Hepatocyte (in vitro differentiated cells): ENCODE measurements around the gene COA3. TPM values are rescaled to one million over a fixed set of nuclear protein-coding genes. Genes with fewer than 3 reads are reported as not detected.

Experiments used
- DNase-seq: peaks from one replicate; pipeline ENCODE4 v3.0.0-alpha.2; 2016; ENCODE audit warnings: low spot score
- H2AFZ ChIP-seq: fragments of 200-600 bp; sonication (generic); 2 replicates; pipeline ENCODE4 v1.6.0; 2016; ENCODE audit warnings: antibody characterized with exemption, mild to moderate bottlenecking
- H3K27ac ChIP-seq: fragments of 200-600 bp; sonication (generic); 2 replicates; pipeline ENCODE4 v1.5.1; 2016; ENCODE audit warnings: mild to moderate bottlenecking
- H3K27me3 ChIP-seq: fragments of 200-600 bp; sonication (generic); 2 replicates; pipeline ENCODE4 v1.6.1; 2016
- H3K36me3 ChIP-seq: fragments of 200-600 bp; sonication (generic); replicated peaks from 2 replicates; pipeline ENCODE4 v1.5.1; 2016; ENCODE audit warnings: low read depth; ENCODE audit not compliant: insufficient read depth
- H3K4me1 ChIP-seq: fragments of 200-600 bp; sonication (generic); 2 replicates; pipeline ENCODE4 v1.5.1; 2016; ENCODE audit warnings: mild to moderate bottlenecking, moderate library complexity; ENCODE audit not compliant: insufficient read depth
- H3K4me2 ChIP-seq: fragments of 200-600 bp; sonication (generic); 2 replicates; pipeline ENCODE4 v1.6.0; 2016
- H3K4me3 ChIP-seq: fragments of 200-600 bp; sonication (generic); 2 replicates; pipeline ENCODE4 v1.5.1; 2016; ENCODE audit warnings: mild to moderate bottlenecking
- H3K79me2 ChIP-seq: fragments of 200-600 bp; sonication (generic); 2 replicates; pipeline ENCODE4 v1.6.0; 2017; ENCODE audit warnings: mild to moderate bottlenecking
- H3K9me2 ChIP-seq: fragments of 200-600 bp; sonication (generic); replicated peaks from 2 replicates; pipeline ENCODE4 v1.6.0; 2017; ENCODE audit warnings: mild to moderate bottlenecking; ENCODE audit not compliant: insufficient read depth
- H3K9me3 ChIP-seq: fragments of 200-600 bp; sonication (generic); 2 replicates; pipeline ENCODE4 v1.5.1; 2016; ENCODE audit warnings: low read depth, mild to moderate bottlenecking
- H4K20me1 ChIP-seq: fragments of 200-600 bp; sonication (generic); 2 replicates; pipeline ENCODE4 v1.6.0; 2016; ENCODE audit warnings: mild to moderate bottlenecking; ENCODE audit not compliant: insufficient read depth, poor library complexity, severe bottlenecking
- CTCF ChIP-seq: fragments of 200-600 bp; sonication (generic); IDR thresholded peaks from 2 replicates; pipeline ENCODE4 v1.5.1; 2016; ENCODE audit warnings: antibody characterized with exemption, mild to moderate bottlenecking; ENCODE audit not compliant: poor library complexity
- EZH2 ChIP-seq: fragments of 200-600 bp; sonication (generic); IDR thresholded peaks from 2 replicates; pipeline ENCODE4 v1.6.1; 2016; ENCODE audit warnings: antibody characterized with exemption, mild to moderate bottlenecking, borderline replicate concordance
- EZH2phosphoT487 ChIP-seq: fragments of 200-600 bp; sonication (generic); IDR thresholded peaks from one replicate; pipeline ENCODE4 v1.6.1; 2018; ENCODE audit warnings: antibody characterized with exemption, mild to moderate bottlenecking, low read depth, moderate library complexity; ENCODE audit not compliant: unreplicated experiment, severe bottlenecking
- WGBS: methylation state at CpG from one replicate; pipeline ENCODE4 v1.1.6; 2016; ENCODE audit warnings: low lambda C conversion rate; ENCODE audit errors: missing lambda C conversion rate; 5-methylcytosine and 5-hydroxymethylcytosine counted together
- polyA plus RNA-seq: library from polyadenylated mRNA; unstranded; fragments of >200 nt; fragmentation: Nextera tagmentation; extraction: Ambion mirVana; gene quantifications from 2 replicates; pipeline ENCODE4 v1.2.1, GENCODE V29; 2016
- total RNA-seq: library from RNA; depleted of rRNA; stranded (reverse); fragments of >200 nt; gene quantifications from 2 replicates; pipeline ENCODE4 v1.2.3, GENCODE V29; 2014

The COA3 gene
- total and polyA plus RNA-seq, 2 experiments from 2014 or later = 117 to 252 TPM

DNA sequence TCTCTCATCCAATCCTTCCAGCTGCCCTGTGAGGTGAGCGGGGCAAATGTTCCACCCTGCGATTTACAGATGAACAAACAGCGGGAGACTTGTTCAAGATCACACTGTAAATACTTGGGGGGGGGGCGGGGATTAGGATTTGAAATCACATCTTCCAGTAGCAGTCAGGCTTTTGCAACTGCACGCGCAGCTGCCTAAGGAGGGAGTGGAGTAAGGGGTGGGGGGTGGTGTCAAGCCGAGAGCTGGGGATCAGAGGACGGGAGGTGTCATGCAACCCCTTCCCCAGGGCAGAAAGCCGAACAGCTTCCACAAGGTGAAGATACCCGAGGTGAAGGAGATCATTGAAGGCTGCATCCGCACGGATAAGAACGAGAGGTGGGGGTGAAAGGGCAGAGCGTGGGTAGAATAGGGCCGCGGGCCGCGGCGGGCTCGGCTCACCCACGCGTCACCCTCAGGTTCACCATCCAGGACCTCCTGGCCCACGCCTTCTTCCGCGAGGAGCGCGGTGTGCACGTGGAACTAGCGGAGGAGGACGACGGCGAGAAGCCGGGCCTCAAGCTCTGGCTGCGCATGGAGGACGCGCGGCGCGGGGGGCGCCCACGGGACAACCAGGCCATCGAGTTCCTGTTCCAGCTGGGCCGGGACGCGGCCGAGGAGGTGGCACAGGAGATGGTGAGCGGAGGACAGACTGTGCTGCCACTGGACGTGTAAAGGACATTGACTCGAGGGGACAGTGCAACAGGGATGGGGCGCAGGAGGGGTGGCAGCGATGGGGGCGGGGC is 13.5 kb downstream of the COA3 start:
- H3K27me3 ChIP-seq = peaks cover 11% of the 10 kb centered on the region
- no peak for TF ChIP-seq CTCF
- no peak for TF ChIP-seq EZH2
- no peak for TF ChIP-seq EZH2phosphoT487
- H2AFZ ChIP-seq = no peak overlapping the region

DNA sequence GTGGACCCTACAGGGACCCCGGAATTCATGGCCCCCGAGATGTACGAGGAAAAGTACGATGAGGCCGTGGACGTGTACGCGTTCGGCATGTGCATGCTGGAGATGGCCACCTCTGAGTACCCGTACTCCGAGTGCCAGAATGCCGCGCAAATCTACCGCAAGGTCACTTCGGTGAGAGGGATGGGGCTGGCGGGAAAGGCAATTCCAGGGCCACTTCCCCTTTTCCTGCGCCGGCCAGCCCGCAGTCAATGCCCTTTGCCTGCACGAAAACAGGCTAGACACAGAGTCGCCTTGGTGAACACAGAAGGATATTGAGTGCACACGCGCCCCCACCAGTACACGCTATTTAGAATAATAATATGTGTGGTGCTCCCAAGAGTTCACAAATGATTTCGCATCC is 14.1 kb downstream of the COA3 start:
- Histone ChIP-seq H3K79me2 (no peaks in the 10 kb centered on the region), H2AFZ (no peak overlapping the region), H3K9me2 (no peaks in the 10 kb centered on the region), H4K20me1 (no peaks in the 10 kb centered on the region), H3K27me3 (peaks cover 11% of the 10 kb centered on the region), H3K36me3 (no peaks in the 10 kb centered on the region), H3K4me3 (no peak overlapping the region), H3K27ac (no peak overlapping the region), H3K4me2 (no peak overlapping the region), H3K9me3 (no peaks in the 10 kb centered on the region), H3K4me1 (peaks cover 17% of the 10 kb centered on the region)
- no peak for DNase-seq
- WGBS = 97% methylated on average over 25 of the region's 25 CpGs
- no peak for TF ChIP-seq EZH2phosphoT487
- TF ChIP-seq EZH2 = no peak
- no peak for TF ChIP-seq CTCF

More for the DNA sequence above, 13.5 kb downstream of the COA3 start:
- Histone ChIP-seq H3K4me3 (no peak overlapping the region), H3K27ac (no peak overlapping the region), H4K20me1 (no peaks in the 10 kb centered on the region), H3K4me1 (peaks cover 16% of the 10 kb centered on the region), H3K9me2 (no peaks in the 10 kb centered on the region), H3K9me3 (no peaks in the 10 kb centered on the region), H3K4me2 (no peak overlapping the region), H3K79me2 (no peaks in the 10 kb centered on the region), H3K36me3 (no peaks in the 10 kb centered on the region)
- DNase-seq = no peak
- 95% methylated on average over 52 of the region's 52 CpGs for WGBS

DNA sequence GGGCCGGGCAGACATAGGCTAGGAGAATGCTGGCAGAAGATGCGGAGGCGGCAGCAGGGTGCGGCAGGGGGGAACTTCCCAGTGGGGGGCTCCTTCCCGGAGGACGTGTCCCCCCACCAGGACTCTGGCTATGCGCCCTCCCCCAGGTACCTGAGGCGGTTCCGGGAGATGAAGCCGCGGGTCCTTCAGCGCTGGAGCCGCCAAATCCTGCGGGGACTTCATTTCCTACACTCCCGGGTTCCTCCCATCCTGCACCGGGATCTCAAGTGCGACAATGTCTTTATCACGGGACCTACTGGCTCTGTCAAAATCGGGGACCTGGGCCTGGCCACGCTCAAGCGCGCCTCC is 14.7 kb downstream of the COA3 start:
- H2AFZ ChIP-seq = no peak overlapping the region
- H3K4me2 ChIP-seq = no peak overlapping the region
- peaks cover 17% of the 10 kb centered on the region for H3K4me1 ChIP-seq
- no peaks in the 10 kb centered on the region for H3K9me2 ChIP-seq
- H3K79me2 ChIP-seq = no peaks in the 10 kb centered on the region
- H3K36me3 ChIP-seq = no peaks in the 10 kb centered on the region
- no peak overlapping the region for H3K4me3 ChIP-seq
- H3K27ac ChIP-seq = no peak overlapping the region
- TF ChIP-seq CTCF = no peak
- TF ChIP-seq EZH2phosphoT487 = no peak
- no peak for TF ChIP-seq EZH2
- no peaks in the 10 kb centered on the region for H3K9me3 ChIP-seq
- peaks cover 11% of the 10 kb centered on the region for H3K27me3 ChIP-seq
- 90% methylated on average over 22 of the region's 22 CpGs for WGBS
- no peaks in the 10 kb centered on the region for H4K20me1 ChIP-seq
- DNase-seq = no peak
